CD4-positive, alpha-beta T cell treated with Interleukin-12 subunit alpha and Interleukin-12 subunit beta, for 1 hour (primary cell): ENCODE results near the gene CPLANE2.

Source experiments
- DNase-seq: peaks from one replicate; pipeline ENCODE4 v3.0.0-alpha.2; 2020

Gene CPLANE2

DNA sequence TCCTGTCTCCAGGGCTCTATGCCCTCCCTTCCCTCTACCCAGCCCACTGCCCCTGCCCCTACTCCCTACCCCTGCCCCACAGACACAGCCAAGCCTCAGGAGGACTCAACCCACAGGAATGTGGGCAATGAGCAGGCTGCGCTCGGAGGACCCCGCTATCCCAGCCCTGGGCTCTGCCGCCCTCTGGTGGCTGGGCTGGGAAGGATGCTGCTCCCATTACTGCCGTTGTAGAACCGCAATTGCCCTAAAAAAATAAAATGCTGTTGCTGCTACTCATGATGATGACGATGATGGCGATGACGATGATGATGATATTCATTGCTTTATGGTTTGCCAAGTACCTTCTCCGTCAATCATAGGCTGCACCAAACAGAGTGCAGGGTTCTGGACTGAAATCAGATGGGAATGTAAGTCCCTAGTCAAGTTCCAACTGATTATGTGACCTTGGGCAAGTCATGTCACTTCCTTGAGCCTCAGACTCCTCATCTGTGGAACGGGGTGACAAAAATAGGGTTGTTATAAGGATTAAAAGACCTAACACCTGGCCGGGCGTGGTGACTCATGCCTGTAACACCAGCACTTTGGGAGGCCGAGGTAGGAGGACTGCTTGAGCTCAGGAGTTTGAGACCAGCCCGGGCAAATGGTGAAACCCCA is 49.1 kb downstream of the CPLANE2 start:
- peak; percentile 78 for DNase-seq

- DNase-seq, result no peak
These were observed 50.2 kb downstream of the CPLANE2 start for GRCh38 chr1:16186655-16187235.

DNA sequence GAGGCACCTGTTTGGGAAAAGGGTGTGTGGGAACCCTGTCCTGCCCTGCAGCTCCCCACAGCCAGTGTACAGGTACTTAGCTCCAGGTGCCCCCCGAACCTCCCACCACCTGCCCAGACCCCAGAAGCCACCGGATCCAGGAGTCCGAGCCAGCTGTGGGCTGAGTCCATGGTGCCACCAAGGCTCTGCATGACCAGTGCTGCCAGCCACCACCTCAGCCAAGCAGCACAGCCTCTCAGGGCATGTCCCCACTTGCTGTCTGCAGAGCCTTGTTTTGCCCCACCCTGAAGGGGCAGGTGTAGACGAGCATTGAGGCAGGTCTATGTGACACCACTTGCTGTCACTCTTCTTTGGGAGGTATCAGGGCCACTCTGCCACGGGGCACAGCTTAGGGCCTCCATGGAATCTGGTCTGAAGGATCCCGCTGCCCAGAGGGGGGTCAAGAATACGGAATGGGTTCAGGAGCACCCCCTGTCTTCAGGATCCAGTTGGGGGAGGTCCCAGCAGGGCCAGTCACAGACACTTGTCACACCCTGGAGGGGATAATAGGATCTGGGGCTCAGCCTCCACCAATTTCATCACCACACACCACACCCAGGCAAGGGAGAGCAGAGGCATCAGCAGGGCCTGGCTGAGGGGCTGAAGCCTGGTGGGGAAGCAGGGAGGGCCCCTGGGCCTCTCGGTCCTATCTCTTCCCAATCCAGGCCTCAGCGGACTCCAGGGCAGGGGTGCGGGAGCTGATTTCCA is 52.3 kb downstream of the CPLANE2 start:
- no peak for DNase-seq

DNA sequence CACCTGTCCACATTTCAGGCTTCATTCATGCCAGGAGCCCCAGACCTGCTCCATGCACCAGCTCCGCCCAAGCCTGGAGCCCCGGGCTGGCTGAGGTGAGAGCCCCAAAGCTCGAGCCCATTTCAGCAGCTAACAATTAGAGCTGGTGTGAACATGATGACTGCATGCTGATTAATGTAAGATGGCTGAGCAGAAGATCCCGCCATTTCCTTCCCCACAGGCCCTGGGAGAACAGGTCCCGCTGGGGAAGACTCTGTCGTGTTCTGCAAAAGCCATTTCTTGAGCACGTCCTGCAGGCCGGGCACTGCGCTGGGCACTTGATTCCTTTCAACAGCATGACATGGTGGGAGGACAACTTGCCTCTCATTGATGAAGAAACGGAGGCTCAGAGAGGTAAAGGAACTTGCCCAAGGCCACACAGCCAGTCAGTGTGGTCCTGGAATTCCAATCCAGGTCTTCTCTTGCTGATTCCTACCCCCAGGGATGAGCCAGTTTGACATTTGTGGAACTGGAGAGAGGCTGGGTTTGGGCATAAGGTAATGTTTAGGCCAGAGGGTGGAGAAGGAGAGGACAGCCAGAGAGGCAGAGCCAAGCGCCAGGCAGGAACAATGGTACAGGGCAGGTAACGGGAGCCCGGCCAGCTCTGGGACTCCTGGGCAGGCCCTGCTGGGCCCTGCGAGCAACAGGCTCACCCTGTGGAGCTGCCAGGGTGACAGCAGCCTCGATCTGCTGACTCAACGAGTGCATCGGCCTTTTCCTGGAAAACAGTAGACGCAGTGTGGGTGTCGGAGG is 53.0 kb downstream of the CPLANE2 start:
- DNase-seq, result no peak

- DNase-seq, result no peak
These were observed 53.8 kb downstream of the CPLANE2 start for GRCh38 chr1:16183179-16183578.

DNA sequence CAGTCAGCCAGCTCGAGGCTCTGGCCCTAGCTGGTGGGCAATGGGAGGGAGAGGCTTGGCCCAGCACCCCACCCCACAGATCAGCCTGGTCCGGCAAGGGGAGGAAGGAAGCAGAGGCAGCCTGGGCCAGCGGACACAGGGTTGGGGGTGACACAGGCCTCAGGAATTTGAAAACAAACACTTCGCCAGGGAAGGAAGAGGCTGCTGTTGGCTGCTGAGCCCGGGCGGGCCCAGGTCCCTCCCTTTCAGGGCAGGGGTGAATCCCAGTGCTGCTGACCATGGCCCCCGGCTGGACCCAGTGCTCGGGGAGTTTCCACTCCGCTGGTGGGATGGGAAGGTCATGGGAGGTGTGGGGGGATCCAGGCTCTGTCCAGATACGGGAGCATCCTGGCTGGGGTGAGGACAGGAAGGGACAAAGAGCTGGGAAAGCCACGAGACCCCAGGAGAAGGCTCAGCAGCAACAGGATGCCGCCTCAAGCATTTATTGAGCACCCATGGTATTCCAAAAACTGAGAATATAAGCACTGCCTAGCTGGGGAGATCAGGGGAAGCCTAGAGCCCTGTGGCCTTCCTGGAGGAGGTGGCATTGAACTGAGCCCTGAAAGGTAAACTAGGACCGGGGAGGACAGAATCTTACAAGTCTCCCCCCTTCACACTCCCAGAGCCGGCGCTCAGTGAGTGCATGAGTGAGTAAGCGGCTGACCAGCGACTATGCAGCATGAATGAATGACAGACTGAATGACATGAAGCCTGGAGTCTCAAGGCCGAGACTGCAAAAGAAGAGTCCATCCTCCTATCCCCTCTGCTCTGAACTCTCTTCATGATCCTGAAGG is 54.9 kb downstream of the CPLANE2 start:
- no peak for DNase-seq
